ENCODE results near the gene SLCO4A1. TPM values are rescaled to one million over a fixed set of nuclear protein-coding genes. Genes with fewer than 3 reads are reported as not detected.

Gene SLCO4A1
- total and polyA plus RNA-seq, 2 of the 4 experiments (the other 2 are of a cell fraction), result 0.72 to 1.1 TPM

DNA sequence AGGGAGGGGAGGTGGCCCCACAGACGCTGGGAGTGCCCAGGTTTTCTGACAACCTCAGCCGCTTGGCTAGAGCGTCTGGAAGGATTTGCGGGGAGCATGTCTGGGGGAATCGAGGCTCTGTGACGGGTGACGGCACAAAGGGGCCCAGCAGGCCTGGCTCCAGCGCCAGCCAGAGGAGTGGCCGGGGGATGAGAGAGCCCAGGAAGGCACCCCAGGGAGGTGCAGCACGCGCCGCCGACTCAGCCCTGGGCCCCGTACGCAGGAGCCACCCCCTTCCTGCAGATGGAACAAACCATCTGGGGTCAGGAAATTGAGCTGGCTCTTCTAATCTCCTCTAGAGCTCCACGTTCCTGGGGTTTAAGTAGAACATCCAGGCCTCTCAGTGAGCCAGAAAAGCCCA is 5.9 kb upstream of the SLCO4A1 start:
- no peak for TF ChIP-seq USF2 (IDR thresholded peaks at IDR 0.05; ENCODE audit: low read depth, low read length)
- no peak for TF ChIP-seq POLR2A (IDR thresholded peaks at IDR 0.05; ENCODE audit: low read depth, low read length)
- no peak for TF ChIP-seq CTCF (conservative IDR thresholded peaks at IDR 0.05; ENCODE audit: low read depth, low read length)
- TF ChIP-seq MAZ (IDR thresholded peaks at IDR 0.05; ENCODE audit: borderline replicate concordance, low read depth, low read length), result no peak
- TF ChIP-seq MAFK (IDR thresholded peaks at IDR 0.05; ENCODE audit: low read depth, low read length), result no peak
- TF ChIP-seq BHLHE40 (IDR thresholded peaks at IDR 0.05; ENCODE audit: low read depth, low read length), result no peak
- no peak for TF ChIP-seq RAD21 (IDR thresholded peaks at IDR 0.05; ENCODE audit: low read length)
- TF ChIP-seq, protein P1, sequence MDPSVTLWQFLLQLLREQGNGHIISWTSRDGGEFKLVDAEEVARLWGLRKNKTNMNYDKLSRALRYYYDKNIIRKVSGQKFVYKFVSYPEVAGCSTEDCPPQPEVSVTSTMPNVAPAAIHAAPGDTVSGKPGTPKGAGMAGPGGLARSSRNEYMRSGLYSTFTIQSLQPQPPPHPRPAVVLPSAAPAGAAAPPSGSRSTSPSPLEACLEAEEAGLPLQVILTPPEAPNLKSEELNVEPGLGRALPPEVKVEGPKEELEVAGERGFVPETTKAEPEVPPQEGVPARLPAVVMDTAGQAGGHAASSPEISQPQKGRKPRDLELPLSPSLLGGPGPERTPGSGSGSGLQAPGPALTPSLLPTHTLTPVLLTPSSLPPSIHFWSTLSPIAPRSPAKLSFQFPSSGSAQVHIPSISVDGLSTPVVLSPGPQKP (IDR thresholded peaks at IDR 0.05; ENCODE audit: borderline replicate concordance, low read depth, low read length), result no peak
- no peak for TF ChIP-seq FOS (IDR thresholded peaks at IDR 0.05; ENCODE audit: low read depth, low read length)
- TF ChIP-seq CEBPB (IDR thresholded peaks at IDR 0.05; ENCODE audit: low read depth, low read length), result no peak
- no peak for TF ChIP-seq MXI1 (IDR thresholded peaks at IDR 0.05; ENCODE audit: borderline replicate concordance, low read depth, low read length)
- no peak for TF ChIP-seq RCOR1 (IDR thresholded peaks at IDR 0.05; ENCODE audit: insufficient replicate concordance, low read length)
- TF ChIP-seq RFX5 (IDR thresholded peaks at IDR 0.05; ENCODE audit: low read depth, low read length), result no peak
- no peak for TF ChIP-seq NFE2L2 (IDR thresholded peaks at IDR 0.05; ENCODE audit: low read depth, low read length)
- no peak for TF ChIP-seq SMC3 (IDR thresholded peaks at IDR 0.05; ENCODE audit: low read depth, low read length)
- no peak for TF ChIP-seq CHD1 (IDR thresholded peaks at IDR 0.05; ENCODE audit: low read depth, low read length)
- Histone ChIP-seq H3K4me1 (ENCODE audit: control insufficient read depth, insufficient read depth, low read length) (no peaks in the 10 kb centered on the region), H3K27ac (ENCODE audit: insufficient read depth, low read length) (no peak overlapping the region), H4K8ac (ENCODE audit: low read depth in 2 of 2, low read length in 2 of 2) (no peak overlapping the region), H3K36me3 (ENCODE audit: control insufficient read depth, insufficient read depth, low read length) (no peaks in the 10 kb centered on the region), H3K9me3 (ENCODE audit: control insufficient read depth, insufficient read depth, low read length) (no peaks in the 10 kb centered on the region), H4K91ac (ENCODE audit: insufficient read depth, low read depth, low read length) (no peak overlapping the region), H2BK20ac (ENCODE audit: low read depth, low read length) (no peak overlapping the region), H2BK15ac (ENCODE audit: low read depth, low read length) (no peak overlapping the region), H3K79me1 (ENCODE audit: low read depth in 1 of 2, low read length in 2 of 2) (no peaks in the 10 kb centered on the region), H3K9me1 (ENCODE audit: insufficient read depth, low read length) (no peaks in the 10 kb centered on the region), H2AK9ac (replicated peaks; ENCODE audit: low read depth, low read length, poor library complexity) (no peak overlapping the region), H3K18ac (ENCODE audit: low read depth, low read length) (no peak overlapping the region), H4K20me1 (ENCODE audit: insufficient read depth, low read length) (no peaks in the 10 kb centered on the region), H2AK5ac (ENCODE audit: low read depth, low read length) (no peak overlapping the region), H3K4me2 (ENCODE audit: low read depth, low read length) (no peak overlapping the region), H2AFZ (replicated peaks; ENCODE audit: low read length, poor library complexity) (no peak overlapping the region), H3K23ac (ENCODE audit: low read depth, low read length) (no peak overlapping the region), H3K4me3 (ENCODE audit: insufficient read depth, low read depth, low read length) (no peak overlapping the region), H4K5ac (ENCODE audit: low read depth, low read length) (no peak overlapping the region), H2BK5ac (ENCODE audit: low read depth, low read length, poor library complexity, severe bottlenecking) (no peak overlapping the region), H3K56ac (ENCODE audit: extremely low read depth, insufficient read depth, low read length) (no peak overlapping the region), H3K9ac (ENCODE audit: low read depth, low read length) (no peak overlapping the region), H3K14ac (replicated peaks; ENCODE audit: low read depth, low read length) (no peak overlapping the region), H3K4ac (ENCODE audit: low read depth, low read length) (no peak overlapping the region), H2BK120ac (ENCODE audit: low read depth, low read length) (no peak overlapping the region), H3K27me3 (ENCODE audit: control insufficient read depth, insufficient read depth, low read length) (peaks cover 91% of the 10 kb centered on the region)
- in situ Hi-C loops (cut with MboI; ENCODE audit: low sequenced_read_pairs), result no loop called here
- CTCF ChIA-PET, result no interaction called here
- WGBS, 2 experiments (ENCODE audit: extremely low coverage in 2 of 2, insufficient read length in 1 of 2), result 64% methylated on average over 4 of the region's 16 CpGs; no CpG with 5 or more reads in 1 of the 2 experiments
- DNase-seq, result no peak
- no peak for ATAC-seq (ENCODE audit: low read depth)
- POLR2A ChIA-PET (ENCODE audit: unreplicated experiment), result no interaction called here
- no TSS peak for BruUV-seq (replicated peaks)
- dilution Hi-C loops (cut with HindIII; ENCODE audit: low sequenced_read_pairs, unreplicated experiment), result no loop called here
- intact Hi-C loops (cut with micrococcal nuclease), result no loop called here

Measured in IMR-90 (cell line).